ENCODE data around the gene CCDC185. TPM values are rescaled to one million over a fixed set of nuclear protein-coding genes. Genes with fewer than 3 reads are reported as not detected.

CCDC185 gene
- total RNA-seq, 1 donor from 2014 or later = not detected

GRCh38 chr1:223425550-223425949 is 32.3 kb downstream of the CCDC185 start:
- no peak for DNase-seq (ENCODE audit: extremely low spot score, unreplicated experiment)
- H3K4me1 Mint-ChIP-seq (ENCODE audit: unreplicated experiment) = no peaks in the 10 kb centered on the region
- H3K9me3 Mint-ChIP-seq = peaks cover 14% of the 10 kb centered on the region
- H3K27me3 Mint-ChIP-seq = no peaks in the 10 kb centered on the region
- H3K27ac Mint-ChIP-seq = no peak overlapping the region
- no peaks in the 10 kb centered on the region for H3K36me3 Mint-ChIP-seq
- no peak overlapping the region for H3K4me3 Mint-ChIP-seq
- TF ChIP-seq CTCF (conservative IDR thresholded peaks at IDR 0.05) = no peak

- Mint-ChIP-seq H3K27ac (no peak overlapping the region), H3K27me3 (no peaks in the 10 kb centered on the region), H3K9me3 (peaks cover 10% of the 10 kb centered on the region), H3K4me1 (ENCODE audit: unreplicated experiment) (no peaks in the 10 kb centered on the region), H3K4me3 (no peak overlapping the region), H3K36me3 (no peaks in the 10 kb centered on the region)
- no peak for TF ChIP-seq CTCF (conservative IDR thresholded peaks at IDR 0.05)
- DNase-seq (ENCODE audit: extremely low spot score, unreplicated experiment) = no peak
Observed at GRCh38 chr1:223426936-223427335, 33.7 kb downstream of the CCDC185 start.

GRCh38 chr1:223429313-223429731 is 36.1 kb downstream of the CCDC185 start:
- no peak overlapping the region for H3K4me3 Mint-ChIP-seq
- H3K27me3 Mint-ChIP-seq = no peaks in the 10 kb centered on the region
- H3K9me3 Mint-ChIP-seq = peaks cover 6% of the 10 kb centered on the region
- H3K27ac Mint-ChIP-seq = no peak overlapping the region
- no peak for DNase-seq (ENCODE audit: extremely low spot score, unreplicated experiment)
- H3K4me1 Mint-ChIP-seq (ENCODE audit: unreplicated experiment) = no peaks in the 10 kb centered on the region
- no peaks in the 10 kb centered on the region for H3K36me3 Mint-ChIP-seq
- TF ChIP-seq CTCF (conservative IDR thresholded peaks at IDR 0.05) = no peak

- Mint-ChIP-seq H3K9me3 (peaks cover 6% of the 10 kb centered on the region), H3K4me1 (ENCODE audit: unreplicated experiment) (no peaks in the 10 kb centered on the region), H3K36me3 (no peaks in the 10 kb centered on the region), H3K27me3 (no peaks in the 10 kb centered on the region), H3K27ac (no peak overlapping the region), H3K4me3 (no peak overlapping the region)
- DNase-seq (ENCODE audit: extremely low spot score, unreplicated experiment) = no peak
- no peak for TF ChIP-seq CTCF (conservative IDR thresholded peaks at IDR 0.05)
Observed at GRCh38 chr1:223429821-223430220, 36.6 kb downstream of the CCDC185 start.

- no peak for DNase-seq (ENCODE audit: extremely low spot score, unreplicated experiment)
- H3K36me3 Mint-ChIP-seq = no peaks in the 10 kb centered on the region
- no peaks in the 10 kb centered on the region for H3K4me1 Mint-ChIP-seq (ENCODE audit: unreplicated experiment)
- H3K4me3 Mint-ChIP-seq = no peak overlapping the region
- no peak for TF ChIP-seq CTCF (conservative IDR thresholded peaks at IDR 0.05)
- H3K27ac Mint-ChIP-seq = no peak overlapping the region
- peaks cover 6% of the 10 kb centered on the region for H3K9me3 Mint-ChIP-seq
- no peaks in the 10 kb centered on the region for H3K27me3 Mint-ChIP-seq
Observed at GRCh38 chr1:223430236-223430635, 37.0 kb downstream of the CCDC185 start.

GRCh38 chr1:223437151-223437550 is 43.9 kb downstream of the CCDC185 start:
- Mint-ChIP-seq H3K27ac (no peak overlapping the region), H3K27me3 (peaks cover 5% of the 10 kb centered on the region), H3K9me3 (no peaks in the 10 kb centered on the region), H3K4me1 (ENCODE audit: unreplicated experiment) (no peaks in the 10 kb centered on the region), H3K4me3 (no peak overlapping the region), H3K36me3 (no peaks in the 10 kb centered on the region)
- no peak for TF ChIP-seq CTCF (conservative IDR thresholded peaks at IDR 0.05)
- DNase-seq (ENCODE audit: extremely low spot score, unreplicated experiment) = no peak
